SK-N-SH (cell line): ENCODE data around the gene IRF3. TPM values are rescaled to one million over a fixed set of nuclear protein-coding genes. Genes with fewer than 3 reads are reported as not detected.

ENCODE experiments used
- CTCF ChIA-PET: fragments of 300-600, 350-600 bp; formaldehyde crosslinking; extraction: SDS; loops from one replicate; lab custom pipeline; 2021; lab: Yijun Ruan, JAX
- POLR2A ChIA-PET: fragments of 350-600 bp; sonication (Branson Sonifier 250); formaldehyde crosslinking; extraction: SDS; loops from one replicate; lab custom pipeline; 2020; ENCODE audit warnings: antibody characterized with exemption, inconsistent platforms; lab: Yijun Ruan, JAX
- DNase-seq: peaks from one replicate; pipeline ENCODE4 v3.0.0; 2012
- H2AFZ ChIP-seq: fragments of 200-600 bp; sonication (generic); 2 replicates; pipeline ENCODE4 v1.8.1; 2016; ENCODE audit warnings: antibody characterized with exemption, mild to moderate bottlenecking, low read depth
- H3F3A ChIP-seq: fragments of 200-600 bp; sonication (generic); replicated peaks from 2 replicates; pipeline ENCODE3; 2016; ENCODE audit warnings: antibody characterized with exemption, mild to moderate bottlenecking; ENCODE audit not compliant: insufficient read depth
- H3K27ac ChIP-seq, 2 experiments: fragments of 200-500 bp in 1 of 2; fragments of 200-600 bp in 1 of 2; sonication (Bioruptor generic) in 1 of 2; sonication (generic), shearing (Covaris generic) in 1 of 2; 2 replicates each; pipeline versions ENCODE4 v1.5.1 to v1.6.1; 2014 to 2016; ENCODE audit warnings: low read depth in 2 of 2, inconsistent platforms in 1 of 2, low read length in 1 of 2, mild to moderate bottlenecking in 1 of 2, mixed read lengths in 1 of 2
- H3K27me3 ChIP-seq: fragments of 200-600 bp; sonication (generic), shearing (Covaris generic); 2 replicates; pipeline ENCODE4 v1.6.1; 2016; ENCODE audit warnings: mixed run types; ENCODE audit not compliant: insufficient read depth
- H3K36me3 ChIP-seq, 2 experiments: fragments of 200-500 bp in 1 of 2; fragments of 200-600 bp in 1 of 2; sonication (Bioruptor generic) in 1 of 2; sonication (generic) in 1 of 2; replicated peaks in 1 of 2; 2 replicates each; pipeline versions ENCODE3 to v1.5.1; 2014 to 2016; ENCODE audit warnings: low read length in 1 of 2, mild to moderate bottlenecking in 1 of 2; ENCODE audit not compliant: insufficient read depth in 2 of 2, control insufficient read depth in 1 of 2
- H3K4me1 ChIP-seq, 2 experiments: fragments of 200-500 bp in 1 of 2; fragments of 200-600 bp in 1 of 2; sonication (Bioruptor generic) in 1 of 2; sonication (generic), shearing (Covaris generic) in 1 of 2; 2 replicates each; pipeline versions ENCODE4 v1.5.1 to v1.6.1; 2014 to 2016; ENCODE audit warnings: low read depth in 1 of 2, low read length in 1 of 2, mixed run types in 1 of 2; ENCODE audit not compliant: insufficient read depth in 2 of 2, control insufficient read depth in 1 of 2
- H3K4me2 ChIP-seq: fragments of 200-600 bp; sonication (generic), shearing (Covaris generic); 2 replicates; pipeline ENCODE4 v1.6.1; 2017; ENCODE audit warnings: mixed run types
- H3K4me3 ChIP-seq, 2 experiments: fragments of 200-500 bp in 1 of 2; fragments of 200-600 bp in 1 of 2; sonication (Bioruptor generic) in 1 of 2; sonication (generic), shearing (Covaris generic) in 1 of 2; 2 replicates each; pipeline versions ENCODE4 v1.5.1 to v1.8.1; 2014 to 2016; ENCODE audit warnings: low read depth in 2 of 2, inconsistent platforms in 1 of 2, low read length in 1 of 2, mild to moderate bottlenecking in 1 of 2, mixed read lengths in 1 of 2, moderate library complexity in 1 of 2
- H3K79me2 ChIP-seq: fragments of 200-600 bp; sonication (generic); 2 replicates; pipeline ENCODE4 v1.8.1; 2017; ENCODE audit warnings: mild to moderate bottlenecking; ENCODE audit not compliant: insufficient read depth
- H3K9ac ChIP-seq: fragments of 200-600 bp; sonication (generic); 2 replicates; pipeline ENCODE4 v1.6.1; 2017; ENCODE audit warnings: mixed run types
- H3K9me2 ChIP-seq: fragments of 200-600 bp; sonication (generic); 2 replicates; pipeline ENCODE4 v1.6.1; 2017; ENCODE audit warnings: mixed run types
- H3K9me3 ChIP-seq: fragments of 200-600 bp; sonication (generic); 2 replicates; pipeline ENCODE4 v1.6.1; 2017; ENCODE audit warnings: mixed run types, mild to moderate bottlenecking, moderate library complexity
- H4K20me1 ChIP-seq: fragments of 200-600 bp; sonication (generic); 2 replicates; pipeline ENCODE4 v1.6.1; 2017; ENCODE audit warnings: mild to moderate bottlenecking, mixed run types; ENCODE audit not compliant: insufficient read depth
- CHD2 ChIP-seq: fragments of 150-350 bp; IDR thresholded peaks from 2 replicates; pipeline ENCODE4 v1.6.1; 2018; ENCODE audit warnings: low read length; ENCODE audit not compliant: partially characterized antibody
- CTCF ChIP-seq: fragments of 200-600 bp; sonication (generic); IDR thresholded peaks from 2 replicates; pipeline ENCODE4 v1.6.1; 2017; ENCODE audit warnings: antibody characterized with exemption, mild to moderate bottlenecking, moderate library complexity
- ELF1 ChIP-seq: IDR thresholded peaks from 2 replicates; pipeline ENCODE4 v1.4.0; 2012
- EZH2phosphoT487 ChIP-seq: fragments of 200-600 bp; sonication (generic); IDR thresholded peaks from 2 replicates; pipeline ENCODE4 v1.6.1; 2017; ENCODE audit warnings: low read depth, mixed run types, mild to moderate bottlenecking, antibody characterized with exemption, moderate library complexity, borderline replicate concordance
- FOSL2 ChIP-seq: IDR thresholded peaks from 2 replicates; pipeline ENCODE4 v1.4.0; 2012; ENCODE audit warnings: low read depth, mild to moderate bottlenecking, moderate library complexity, borderline replicate concordance
- FOXJ3 ChIP-seq: sonication (generic); formaldehyde crosslinking; IDR thresholded peaks from 2 replicates; pipeline ENCODE4 v1.5.1; 2020; ENCODE audit warnings: mild to moderate bottlenecking, missing genetic modification reagents
- GABPA ChIP-seq: IDR thresholded peaks from 2 replicates; pipeline ENCODE4 v1.4.0; 2012; ENCODE audit warnings: low read depth, mild to moderate bottlenecking
- IRF3 ChIP-seq: fragments of 150-350 bp; IDR thresholded peaks from 2 replicates; pipeline ENCODE4 v1.6.1; 2016; ENCODE audit warnings: mild to moderate bottlenecking, low read depth, low read length
- JUND ChIP-seq: IDR thresholded peaks from 2 replicates; pipeline ENCODE4 v1.4.0; 2012
- MAX ChIP-seq: IDR thresholded peaks from 2 replicates; pipeline ENCODE4 v1.4.0; 2012; ENCODE audit warnings: low read depth
- MXI1 ChIP-seq: IDR thresholded peaks from 2 replicates; pipeline ENCODE4 v1.6.1; 2012; ENCODE audit warnings: mild to moderate bottlenecking, low read depth, low read length, improper control_type of control experiment
- NRF1 ChIP-seq: IDR thresholded peaks from 2 replicates; pipeline ENCODE4 v1.6.1; 2012; ENCODE audit warnings: low read depth, mild to moderate bottlenecking, low read length
- POLR2AphosphoS5 ChIP-seq: IDR thresholded peaks from 2 replicates; pipeline ENCODE4 v1.6.1; 2012; ENCODE audit warnings: low read depth, low read length
- RCOR1 ChIP-seq: fragments of 150-350 bp; IDR thresholded peaks from 2 replicates; pipeline ENCODE4 v1.6.1; 2017; ENCODE audit warnings: antibody characterized with exemption, low read length
- SIN3A ChIP-seq: IDR thresholded peaks from 2 replicates; pipeline ENCODE4 v1.6.1; 2012; ENCODE audit warnings: low read depth, mild to moderate bottlenecking, low read length, moderate library complexity, borderline replicate concordance
- SMC3 ChIP-seq: IDR thresholded peaks from 2 replicates; pipeline ENCODE4 v1.6.1; 2012; ENCODE audit warnings: low read depth, low read length, improper control_type of control experiment
- TAF1 ChIP-seq: IDR thresholded peaks from 2 replicates; pipeline ENCODE4 v1.6.1; 2012; ENCODE audit warnings: low read depth, mild to moderate bottlenecking, low read length, moderate library complexity, borderline replicate concordance
- TCF12 ChIP-seq: IDR thresholded peaks from 2 replicates; pipeline ENCODE4 v1.4.0; 2012
- YY1 ChIP-seq: IDR thresholded peaks from 2 replicates; pipeline ENCODE4 v1.4.0; 2012; ENCODE audit warnings: low read depth, mild to moderate bottlenecking
- WGBS: methylation state at CpG from one replicate; pipeline ENCODE4 v1.1.6; 2017; ENCODE audit warnings: low lambda C conversion rate; 5-methylcytosine and 5-hydroxymethylcytosine counted together
- polyA plus RNA-seq, 3 experiments: library from polyadenylated mRNA; depleted of rRNA; stranded (reverse); fragments of >200 nt; gene quantifications; 2 replicates each; pipeline ENCODE4 v1.2.3, GENCODE V29; 2012

Gene IRF3
- polyA plus RNA-seq, 1 of the 3 experiments (the other 2 are of a cell fraction): 112 TPM

GRCh38 chr19:49690656-49691242, 25.1 kb upstream of the IRF3 start, which contains the start of gene CPT1C:
CPT1C (plus strand) TSS chr19:49691116; CDS start chr19:49692253, 1,137 bp downstream.
- POLR2A ChIA-PET: interaction anchor here (0.6 to 3.2 kb wide), 4 partner anchors 14 to 174 kb away, joined by 3 to 11 read pairs (median 5); partner anchors contain the start of gene PRMT1
- H3K9me2 ChIP-seq: no peaks in the 10 kb centered on the region
- H3K4me3 ChIP-seq: peak within 1 kb of the TSS; percentile 77 to 81
- no peaks in the 10 kb centered on the region for H4K20me1 ChIP-seq
- H3K27me3 ChIP-seq: no peaks in the 10 kb centered on the region
- H3F3A ChIP-seq: peaks cover 15% of the 10 kb centered on the region
- peak within 1 kb of the TSS; percentile 71 for H3K9ac ChIP-seq
- peaks cover 6 to 28% of the 10 kb centered on the region in 2 experiments; a peak in 2 of 4 replicates for H3K4me1 ChIP-seq
- H3K9me3 ChIP-seq: no peaks in the 10 kb centered on the region
- 29% methylated on average over 38 of the region's 38 CpGs for WGBS
- CTCF ChIA-PET: interaction anchor here (0.6 to 8.0 kb wide), 11 partner anchors 10 to 122 kb away, joined by 3 to 75 read pairs (median 4); partner anchors contain the start of genes BCL2L12, FUZ, IRF3 and PRMT1
- peaks cover 13 to 26% of the 10 kb centered on the region in 2 experiments for H3K36me3 ChIP-seq
- no peak for TF ChIP-seq IRF3
- peak; percentile 15; the same call in 1 of the 2 replicates for TF ChIP-seq SIN3A
- TF ChIP-seq YY1: peak; percentile 57; the same call in 1 of the 2 replicates
- TF ChIP-seq ELF1: 0 out of 2 replicates have a peak, but pooled peaks have one; percentile 25
- TF ChIP-seq MXI1: peak; percentile 60
- TF ChIP-seq POLR2AphosphoS5: peak; percentile 98
- peak; percentile 96 for TF ChIP-seq TAF1
- no peak for TF ChIP-seq CHD2
- no peak for TF ChIP-seq EZH2phosphoT487
- no peak for TF ChIP-seq FOSL2
- TF ChIP-seq SMC3: no peak
- no peak for TF ChIP-seq NRF1
- TF ChIP-seq JUND: no peak
- peak; percentile 19; the same call in 1 of the 2 replicates for TF ChIP-seq TCF12
- TF ChIP-seq, all 33 proteins: peak for 7
- Histone ChIP-seq H3K4me2 (peak within 1 kb of the TSS; percentile 95), H2AFZ (peak within 1 kb of the TSS; percentile 81), H3K27ac (peak within 1 kb of the TSS; percentile 60 to 95), H3K79me2 (peaks cover 27% of the 10 kb centered on the region)
- peak; percentile 96 for DNase-seq

- peaks cover 6 to 28% of the 10 kb centered on the region in 2 experiments; a peak in 2 of 4 replicates for H3K4me1 ChIP-seq
- H3K9me3 ChIP-seq: no peaks in the 10 kb centered on the region
- no peaks in the 10 kb centered on the region for H3K9me2 ChIP-seq
- WGBS: 11% methylated on average over 15 of the region's 39 CpGs
- POLR2A ChIA-PET: interaction anchor here (1.4 to 3.2 kb wide), 2 partner anchors 13 to 23 kb away, joined by 6 to 11 read pairs; partner anchors contain the start of gene PRMT1
- no peaks in the 10 kb centered on the region for H4K20me1 ChIP-seq
- peak overlapping the region; percentile 60 to 95 for H3K27ac ChIP-seq
- no peaks in the 10 kb centered on the region for H3K27me3 ChIP-seq
- peaks cover 17 to 32% of the 10 kb centered on the region in 2 experiments for H3K36me3 ChIP-seq
- H2AFZ ChIP-seq: peak overlapping the region; percentile 81
- TF ChIP-seq SIN3A (no peak; the same call in 1 of the 2 replicates), CTCF (peak; percentile 26; the same call in 1 of the 2 replicates), MXI1 (no peak), CHD2 (no peak), FOXJ3 (CRISPR knock-in tag) (no peak), FOSL2 (no peak), YY1 (no peak), MAX (0 out of 2 replicates have a peak, but pooled peaks have one; percentile 6), GABPA (no peak), RCOR1 (no peak), JUND (no peak), IRF3 (no peak)
- TF ChIP-seq, all 33 proteins: peak for 2
- H3K79me2 ChIP-seq: peaks cover 27% of the 10 kb centered on the region
- peak overlapping the region; percentile 71; the same call in 1 of the 2 replicates for H3K9ac ChIP-seq
- DNase-seq: no peak
- peak overlapping the region; percentile 95 for H3K4me2 ChIP-seq
- H3K4me3 ChIP-seq: peak overlapping the region; percentile 77 to 81
- CTCF ChIA-PET: interaction anchor here (0.7 to 8.0 kb wide), 11 partner anchors 9 to 120 kb away, joined by 3 to 75 read pairs (median 4); partner anchors contain the start of genes BCL2L12, IRF3, PRMT1 and PRR12
- H3F3A ChIP-seq: peaks cover 15% of the 10 kb centered on the region
Observed at GRCh38 chr19:49690079-49690655, 24.5 kb upstream of the IRF3 start.
